Measurements from ENCODE around the gene GYPE. TPM values are rescaled to one million over a fixed set of nuclear protein-coding genes. Genes with fewer than 3 reads are reported as not detected.
"Not testable (repeated sequence)": the region's sequence is repeated elsewhere in the genome, so short reads cannot be mapped to it uniquely, and the experiment has no call there.

Gene GYPE
- 0.32 TPM for total RNA-seq
- long read RNA-seq, partial matches to known transcripts: 0 of 1 reads
- long read RNA-seq, other reads (novel, unspliced or antisense): 1 of 1 reads

DNA sequence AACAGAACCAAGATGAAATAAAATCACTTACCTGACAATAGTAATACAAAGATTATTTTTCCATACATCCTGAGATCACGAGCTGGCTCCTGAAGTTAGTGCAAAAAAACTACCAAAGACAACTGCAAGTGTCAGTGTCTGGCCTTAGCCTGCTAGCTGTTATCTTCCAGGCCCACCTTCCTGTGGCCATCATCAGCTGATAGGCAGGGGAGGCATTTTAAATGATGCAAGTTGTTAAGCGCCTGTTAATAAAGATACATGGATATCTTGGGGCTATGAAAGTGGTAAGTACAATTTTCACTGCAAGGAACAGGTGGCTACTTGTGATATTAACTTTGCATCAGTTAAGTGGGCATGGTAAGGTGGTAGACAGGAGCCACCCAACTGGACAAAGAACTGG lies at the start of gene GYPE:
Gene GYPE, minus strand, starts transcription at position 120 of the 400 bp plus-strand sequence. Its CDS starts 52 bp downstream, at position 68.
- DNase-seq (ENCODE audit: low spot score); intact Hi-C loops (cut with DNase I): not testable (repeated sequence)

DNA sequence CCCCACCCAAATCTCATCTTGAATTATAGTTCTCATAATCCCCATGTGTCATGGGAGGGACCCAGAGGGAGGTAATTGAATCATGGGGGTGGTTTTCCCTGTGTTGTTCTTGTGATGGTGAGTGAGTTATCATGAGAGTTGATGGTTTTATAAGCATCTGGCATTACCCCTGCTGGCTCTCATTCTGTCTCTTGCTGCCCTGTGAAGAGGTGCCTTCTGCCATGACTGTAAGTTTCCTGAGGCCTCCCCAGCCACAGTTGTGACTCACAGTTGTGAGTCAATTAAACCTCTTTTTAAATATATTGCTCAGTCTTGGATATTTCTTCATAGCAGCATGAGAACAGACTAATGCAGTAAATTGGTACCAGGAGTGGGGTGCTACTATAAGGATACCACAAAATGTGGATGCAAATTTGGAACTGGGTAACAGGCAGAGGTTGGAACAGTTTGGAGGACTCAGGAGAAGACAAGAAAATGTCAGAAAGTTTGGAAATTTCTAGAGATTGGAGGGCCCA lies 46.2 kb upstream of the GYPE start:
- DNase-seq (ENCODE audit: low spot score); intact Hi-C loops (cut with DNase I): not testable (repeated sequence)

- intact Hi-C loops (cut with DNase I): not testable (repeated sequence)
Measured at GRCh38 chr4:143950967-143951366, 45.6 kb upstream of the GYPE start.

GRCh38 chr4:143950185-143950584 lies 44.8 kb upstream of the GYPE start:
- DNase-seq (ENCODE audit: low spot score); intact Hi-C loops (cut with DNase I): not testable (repeated sequence)

More at GRCh38 chr4:143950967-143951366, 45.6 kb upstream of the GYPE start:
- not testable (repeated sequence) for DNase-seq (ENCODE audit: low spot score)

- DNase-seq (ENCODE audit: low spot score); intact Hi-C loops (cut with DNase I): not testable (repeated sequence)
Measured at GRCh38 chr4:143947493-143947892, 42.1 kb upstream of the GYPE start.

DNA sequence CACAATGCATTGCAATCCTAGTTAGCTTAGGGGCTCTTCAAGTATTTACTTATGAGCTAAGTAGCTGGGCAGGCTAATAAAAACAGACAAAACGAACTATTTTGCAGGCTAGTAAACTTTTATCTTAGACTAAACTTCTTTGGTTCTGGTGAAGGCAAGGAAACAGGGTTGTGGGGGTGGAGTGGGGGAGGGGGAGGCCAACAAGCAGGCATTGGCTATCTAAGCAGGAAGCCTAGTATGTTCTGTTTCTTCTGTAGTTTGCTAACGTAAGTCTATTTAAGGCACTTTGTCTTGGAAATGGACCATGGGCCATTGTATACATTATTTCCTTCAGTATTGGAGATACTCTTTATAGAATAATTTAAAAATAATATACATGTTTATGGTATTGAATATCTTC lies 35.3 kb upstream of the GYPE start:
- DNase-seq (ENCODE audit: low spot score); intact Hi-C loops (cut with DNase I): not testable (repeated sequence)

GRCh38 chr4:143939528-143939927 lies 34.2 kb upstream of the GYPE start:
- no peak for DNase-seq (ENCODE audit: low spot score)
- intact Hi-C loops (cut with DNase I): no loop called here

- intact Hi-C loops (cut with DNase I): not testable (repeated sequence)
Measured at GRCh38 chr4:143938890-143939289, 33.5 kb upstream of the GYPE start.

GRCh38 chr4:143921181-143921580 lies 15.8 kb upstream of the GYPE start:
- DNase-seq (ENCODE audit: low spot score): no peak
- intact Hi-C loops (cut with DNase I): no loop called here

More at GRCh38 chr4:143938890-143939289, 33.5 kb upstream of the GYPE start:
- not testable (repeated sequence) for DNase-seq (ENCODE audit: low spot score)

- DNase-seq (ENCODE audit: low spot score); intact Hi-C loops (cut with DNase I): not testable (repeated sequence)
Measured at GRCh38 chr4:143916485-143916884, 11.1 kb upstream of the GYPE start.

- DNase-seq (ENCODE audit: low spot score); intact Hi-C loops (cut with DNase I): not testable (repeated sequence)
Measured at GRCh38 chr4:143912478-143912877, 7.1 kb upstream of the GYPE start.

- intact Hi-C loops (cut with DNase I): not testable (repeated sequence)
- DNase-seq (ENCODE audit: low spot score): peak; percentile 79
Measured at GRCh38 chr4:143911528-143912417, 6.4 kb upstream of the GYPE start.

GRCh38 chr4:143910906-143911305 lies 5.5 kb upstream of the GYPE start:
- DNase-seq (ENCODE audit: low spot score); intact Hi-C loops (cut with DNase I): not testable (repeated sequence)

GRCh38 chr4:143907811-143908210 lies 2.5 kb upstream of the GYPE start:
- DNase-seq (ENCODE audit: low spot score); intact Hi-C loops (cut with DNase I): not testable (repeated sequence)

- DNase-seq (ENCODE audit: low spot score); intact Hi-C loops (cut with DNase I): not testable (repeated sequence)
Measured at GRCh38 chr4:143904431-143904830, 928 bp downstream of the GYPE start.

DNA sequence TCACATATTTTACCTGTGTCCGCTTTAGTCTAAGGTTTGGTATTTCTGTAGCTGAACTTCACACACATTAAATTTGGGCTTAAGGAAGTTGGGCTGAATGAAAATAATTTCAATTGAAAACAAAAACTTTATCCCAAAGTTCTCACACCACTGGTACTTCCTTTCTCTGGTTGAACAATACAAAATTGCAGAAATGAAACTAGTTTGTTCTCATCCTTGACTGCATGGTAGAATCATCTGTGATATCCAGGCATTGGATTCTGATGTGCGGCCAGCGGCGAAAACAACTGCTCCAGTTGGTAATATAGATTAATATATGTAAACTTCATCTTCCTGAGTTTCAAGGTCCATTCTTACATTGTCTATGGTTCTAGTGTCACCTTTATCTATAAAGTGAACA lies 15.0 kb downstream of the GYPE start:
- intact Hi-C loops (cut with DNase I); DNase-seq (ENCODE audit: low spot score): not testable (repeated sequence)

GRCh38 chr4:143888189-143888588 lies 17.2 kb downstream of the GYPE start:
- DNase-seq (ENCODE audit: low spot score); intact Hi-C loops (cut with DNase I): not testable (repeated sequence)

DNA sequence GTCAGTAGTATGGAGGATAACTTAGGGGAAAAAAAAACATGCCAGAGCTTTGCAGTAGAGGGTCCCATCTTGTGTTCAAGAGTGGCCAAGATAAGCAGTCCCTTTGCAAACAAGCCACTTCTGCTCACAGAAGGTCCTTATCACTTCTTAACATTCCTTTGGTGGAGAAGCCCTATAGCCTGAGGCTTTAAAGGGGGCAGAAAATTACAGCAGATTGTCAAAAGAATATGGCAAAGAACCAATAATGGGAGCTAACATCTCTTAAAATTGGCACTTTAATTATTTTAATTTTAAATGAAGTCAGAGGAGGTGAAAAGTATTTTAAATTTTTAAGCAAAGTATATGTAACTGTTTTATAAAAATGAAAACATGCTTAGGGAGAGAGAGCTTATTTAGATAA lies 20.4 kb downstream of the GYPE start:
- intact Hi-C loops (cut with DNase I): not testable (repeated sequence)

DNA sequence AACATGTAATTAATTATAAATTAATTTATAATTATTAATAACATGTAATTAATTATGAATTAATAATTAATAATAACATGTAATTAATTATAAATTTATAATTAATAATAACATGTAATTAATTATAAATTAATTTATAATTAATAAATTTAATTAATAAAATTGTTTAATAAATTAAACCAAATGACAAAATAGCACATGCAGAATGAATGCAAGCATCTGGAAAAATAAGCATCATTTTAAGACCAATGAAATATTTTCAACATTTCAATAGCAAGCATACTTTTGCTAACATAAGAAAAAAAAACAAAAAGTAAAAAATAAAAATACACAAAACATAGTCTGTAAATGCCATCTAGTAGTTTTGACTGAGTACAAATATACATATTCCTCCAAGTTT lies 21.8 kb downstream of the GYPE start:
- intact Hi-C loops (cut with DNase I): no loop called here
- DNase-seq (ENCODE audit: low spot score): no peak

More for the DNA sequence above, 20.4 kb downstream of the GYPE start:
- DNase-seq (ENCODE audit: low spot score): not testable (repeated sequence)

DNA sequence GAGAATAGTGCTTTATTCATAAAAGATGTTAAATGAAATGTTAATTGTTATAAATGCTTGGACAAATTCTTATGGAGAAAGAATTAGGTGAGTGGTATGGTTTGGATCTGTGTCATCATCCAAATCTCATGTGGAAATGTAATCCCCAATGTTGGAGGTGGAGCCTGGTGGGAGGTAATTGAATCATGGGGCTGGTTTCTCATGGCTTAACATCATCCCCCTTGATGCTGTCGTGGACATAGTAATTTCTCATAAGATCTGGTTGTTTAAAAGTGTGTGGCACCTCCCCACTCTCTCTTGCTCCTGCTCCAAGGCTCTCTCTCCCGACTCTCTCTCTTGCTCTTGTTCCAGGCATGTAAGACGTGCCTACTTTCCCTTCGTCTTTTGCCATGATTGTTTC lies 22.5 kb downstream of the GYPE start:
- no peak for DNase-seq (ENCODE audit: low spot score)
- intact Hi-C loops (cut with DNase I): no loop called here

Data from cardiac septum (tissue), 1 donor.